Stimulated activated effector memory CD8-positive, alpha-beta T cell treated with anti-CD3 and anti-CD28 coated beads, Interleukin-12 subunit alpha, Interleukin-12 subunit beta, amount 100 ng/mL, for 72 hours (primary cell): Measurements from ENCODE around the gene NEK2.
"Not testable (repeated sequence)": the region's sequence is repeated elsewhere in the genome, so short reads cannot be mapped to it uniquely, and the experiment has no call there.

Source experiments
- ATAC-seq: fragments of 150-1000 bp; cut with Tn5 transposase; 2 replicates; pipeline ENCODE4 v1.10.0; 2021
- DNase-seq, 2 donors: peaks; one replicate each; pipeline ENCODE4 v3.0.0; 2021 to 2022; ENCODE audit warnings: low spot score in 2 of 2
- H3K27ac Mint-ChIP-seq: one replicate; pipeline ENCODE4 v1.8.0; 2022; ENCODE audit warnings: mild to moderate bottlenecking, mixed read lengths
- H3K36me3 Mint-ChIP-seq: one replicate; pipeline ENCODE4 v1.8.0; 2022; ENCODE audit warnings: mild to moderate bottlenecking, mixed read lengths
- H3K4me1 Mint-ChIP-seq: one replicate; pipeline ENCODE4 v1.8.0; 2022; ENCODE audit warnings: mixed read lengths
- H3K4me3 Mint-ChIP-seq: one replicate; pipeline ENCODE4 v1.8.0; 2022; ENCODE audit warnings: mild to moderate bottlenecking, mixed read lengths
- H3K9me3 Mint-ChIP-seq: one replicate; pipeline ENCODE4 v1.8.0; 2022; ENCODE audit warnings: mixed read lengths

Gene NEK2

DNA sequence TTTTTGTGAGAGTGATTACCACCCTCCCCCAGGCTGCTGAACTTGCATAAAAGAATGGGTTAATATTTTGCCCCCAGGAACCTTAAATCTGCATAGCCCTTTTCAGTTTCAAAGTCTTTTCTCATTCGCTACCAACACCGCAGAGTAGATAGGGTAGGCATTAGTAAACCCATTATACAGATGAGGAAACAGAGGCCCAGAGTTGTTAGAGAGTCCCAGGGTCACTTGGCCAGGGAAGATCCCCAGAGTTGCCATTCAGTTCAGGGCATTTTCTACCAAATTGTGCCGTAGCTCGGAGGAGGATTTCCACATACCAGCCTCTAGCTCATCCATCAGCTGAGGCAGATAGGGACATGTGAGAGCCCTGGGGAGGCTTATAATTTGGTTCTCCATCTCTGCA is 40.5 kb downstream of the NEK2 start:
- Mint-ChIP-seq H3K4me3 (no peak overlapping the region), H3K36me3 (no peaks in the 10 kb centered on the region), H3K9me3 (no peaks in the 10 kb centered on the region), H3K4me1 (peaks cover 12% of the 10 kb centered on the region), H3K27ac (no peak overlapping the region)
- no peak for DNase-seq
- no peak for ATAC-seq

DNA sequence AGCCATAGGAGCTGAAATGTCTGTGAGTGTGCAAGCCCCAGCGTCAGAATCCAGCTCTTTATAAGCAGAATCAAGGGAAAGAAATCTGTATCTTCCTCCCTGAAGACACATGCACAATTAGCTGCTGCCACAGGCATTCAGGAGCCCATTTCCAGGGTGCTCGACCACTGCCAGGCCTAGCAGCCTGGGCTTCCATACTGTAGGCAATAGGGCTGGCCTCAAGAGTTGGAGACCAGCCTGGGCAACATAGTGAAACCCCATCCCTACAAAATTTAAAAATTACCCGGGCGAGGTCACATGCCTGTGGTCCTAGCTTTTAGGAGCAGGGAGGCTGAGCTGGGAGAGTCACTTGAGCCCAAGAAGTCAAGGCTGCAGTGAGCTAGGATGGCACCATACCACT is 41.0 kb downstream of the NEK2 start:
- no peak overlapping the region for H3K27ac Mint-ChIP-seq
- ATAC-seq: no peak
- no peak for DNase-seq
- no peak overlapping the region for H3K4me3 Mint-ChIP-seq
- H3K4me1 Mint-ChIP-seq: peaks cover 12% of the 10 kb centered on the region
- no peaks in the 10 kb centered on the region for H3K9me3 Mint-ChIP-seq
- no peaks in the 10 kb centered on the region for H3K36me3 Mint-ChIP-seq

DNA sequence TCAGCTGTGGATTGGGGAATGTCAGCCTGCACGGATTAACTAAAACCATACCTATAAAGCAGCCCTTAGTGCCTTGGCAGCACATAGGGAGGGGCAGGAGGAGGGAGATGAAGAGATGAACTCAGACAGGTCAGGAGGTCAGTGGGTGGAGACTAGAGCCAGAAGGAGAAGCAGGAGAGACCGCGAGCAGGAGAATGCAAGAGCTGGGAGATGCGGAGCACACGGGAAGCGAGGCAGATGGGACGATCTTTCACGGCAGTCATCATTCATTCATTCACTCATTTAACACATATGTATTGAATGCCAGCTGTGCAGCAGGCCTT is 41.9 kb downstream of the NEK2 start:
- DNase-seq: no peak
- ATAC-seq: no peak
- peaks cover 12% of the 10 kb centered on the region for H3K4me1 Mint-ChIP-seq
- H3K27ac Mint-ChIP-seq: no peak overlapping the region
- H3K36me3 Mint-ChIP-seq: no peaks in the 10 kb centered on the region
- H3K4me3 Mint-ChIP-seq: no peak overlapping the region
- no peaks in the 10 kb centered on the region for H3K9me3 Mint-ChIP-seq

- ATAC-seq: no peak
- Mint-ChIP-seq H3K4me1 (peaks cover 12% of the 10 kb centered on the region), H3K27ac (no peak overlapping the region), H3K4me3 (no peak overlapping the region), H3K36me3 (no peaks in the 10 kb centered on the region), H3K9me3 (no peaks in the 10 kb centered on the region)
- no peak for DNase-seq
Observed at GRCh38 chr1:211632808-211633523, 42.5 kb downstream of the NEK2 start.

DNA sequence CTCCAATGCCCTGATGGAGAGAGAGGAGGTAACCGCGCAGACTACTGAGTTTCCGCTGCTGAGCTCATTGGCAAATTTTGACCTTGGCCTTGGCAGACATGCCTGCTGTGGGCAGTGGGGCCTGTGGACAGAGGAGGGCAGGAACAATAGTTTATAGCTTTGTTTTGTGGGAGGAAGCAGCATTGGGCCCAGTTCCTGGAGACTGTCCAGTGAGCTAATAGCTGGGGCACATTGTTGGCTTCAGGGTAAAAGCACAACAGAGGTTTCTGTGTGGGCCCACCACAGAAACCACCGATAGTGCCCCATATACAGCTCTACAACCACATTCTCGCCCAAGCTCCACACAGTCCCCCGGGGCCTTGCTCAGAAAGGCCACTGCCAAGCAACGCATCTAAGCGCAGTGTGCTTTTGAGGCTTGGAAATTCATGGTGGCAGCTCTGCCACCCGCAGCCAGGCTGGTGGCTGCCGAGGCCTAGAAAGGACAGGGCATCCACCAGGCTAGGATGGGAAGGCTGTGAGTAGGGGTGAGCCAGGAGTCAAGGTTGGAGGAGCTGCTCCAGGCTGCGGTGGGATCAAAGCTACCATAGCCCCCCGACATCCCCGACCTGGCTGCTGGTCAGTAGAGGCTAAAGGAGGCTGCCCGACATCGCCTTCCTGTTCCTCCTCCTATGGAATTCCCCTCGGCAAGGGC is 43.2 kb downstream of the NEK2 start:
- DNase-seq (no peak), ATAC-seq (no peak)
- no peaks in the 10 kb centered on the region for H3K9me3 Mint-ChIP-seq
- no peak overlapping the region for H3K27ac Mint-ChIP-seq
- no peaks in the 10 kb centered on the region for H3K36me3 Mint-ChIP-seq
- H3K4me1 Mint-ChIP-seq: peaks cover 12% of the 10 kb centered on the region
- H3K4me3 Mint-ChIP-seq: no peak overlapping the region

DNA sequence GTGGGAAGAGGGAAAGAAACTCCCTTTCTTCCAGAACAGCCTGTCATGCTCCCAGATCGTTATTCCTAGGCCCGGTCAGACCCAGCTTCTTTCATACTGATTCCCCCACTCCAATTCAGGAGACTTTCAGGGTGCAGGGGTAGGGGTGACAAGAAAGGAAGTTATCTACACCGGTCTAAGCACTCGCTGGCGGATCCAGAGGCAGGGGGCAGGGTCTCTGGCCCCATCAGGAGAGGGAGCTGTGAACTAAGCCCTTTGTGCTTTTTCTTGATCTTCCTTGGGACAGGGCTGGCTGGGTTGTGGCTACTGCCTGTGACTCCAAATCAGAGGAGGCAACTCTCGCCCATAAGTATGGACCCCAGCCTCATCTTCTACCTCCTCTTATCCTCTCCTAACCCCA is 44.3 kb downstream of the NEK2 start:
- Mint-ChIP-seq H3K36me3 (no peaks in the 10 kb centered on the region), H3K9me3 (no peaks in the 10 kb centered on the region), H3K4me1 (peaks cover 12% of the 10 kb centered on the region), H3K27ac (no peak overlapping the region), H3K4me3 (no peak overlapping the region)
- no peak for ATAC-seq
- no peak for DNase-seq

DNA sequence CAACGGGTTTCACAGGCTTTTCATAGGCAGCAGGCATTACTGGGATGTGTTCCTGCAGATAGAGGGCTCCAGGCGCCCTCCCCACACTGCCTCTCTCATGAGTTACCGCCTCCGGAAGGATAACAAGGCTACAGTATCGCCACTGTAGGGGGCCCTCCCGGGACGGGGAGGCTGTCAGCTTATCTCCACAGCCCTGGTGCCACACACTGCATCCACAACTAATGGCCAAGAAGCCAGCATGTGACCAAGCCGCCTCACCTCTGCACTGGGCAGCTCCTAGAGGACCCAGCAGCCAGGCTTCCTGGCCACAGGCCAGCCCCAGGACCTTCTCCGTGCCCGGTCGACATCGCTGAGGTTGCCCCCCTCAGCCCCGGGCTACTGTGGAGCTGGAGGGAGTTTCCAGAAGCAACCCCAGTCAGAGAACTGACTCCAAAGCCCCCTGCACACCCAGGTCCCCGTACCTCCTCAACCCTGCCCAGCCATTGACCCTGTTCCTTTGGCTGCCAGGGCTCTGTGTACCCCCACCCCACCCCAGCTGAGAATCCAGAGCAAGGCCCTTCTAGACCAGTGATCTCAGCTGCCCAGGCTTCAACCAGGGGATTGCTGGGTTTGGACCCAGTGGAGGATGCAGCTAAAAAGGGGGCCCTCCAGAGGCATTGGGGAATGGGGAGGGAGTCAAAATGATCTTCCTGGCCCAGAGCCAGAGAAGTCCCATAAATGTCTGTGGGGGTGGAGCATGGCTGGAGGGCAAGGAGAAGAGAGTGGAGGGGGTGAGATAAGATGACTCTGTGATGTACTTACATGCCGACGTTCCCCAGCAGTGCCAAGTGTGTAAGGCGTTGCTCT is 45.0 kb downstream of the NEK2 start:
- ATAC-seq: no peak
- no peak for DNase-seq
- Mint-ChIP-seq H3K27ac (no peak overlapping the region), H3K36me3 (no peaks in the 10 kb centered on the region), H3K4me1 (peaks cover 12% of the 10 kb centered on the region), H3K9me3 (no peaks in the 10 kb centered on the region), H3K4me3 (no peak overlapping the region)

GRCh38 chr1:211628417-211628816 is 47.0 kb downstream of the NEK2 start:
- H3K9me3 Mint-ChIP-seq: no peaks in the 10 kb centered on the region
- H3K4me1 Mint-ChIP-seq: peaks cover 16% of the 10 kb centered on the region
- H3K4me3 Mint-ChIP-seq: no peak overlapping the region
- ATAC-seq: no peak
- no peaks in the 10 kb centered on the region for H3K36me3 Mint-ChIP-seq
- no peak for DNase-seq
- H3K27ac Mint-ChIP-seq: no peak overlapping the region

GRCh38 chr1:211627259-211627658 is 48.2 kb downstream of the NEK2 start:
- H3K9me3 Mint-ChIP-seq: no peaks in the 10 kb centered on the region
- DNase-seq (no peak), ATAC-seq (no peak)
- no peak overlapping the region for H3K4me3 Mint-ChIP-seq
- H3K4me1 Mint-ChIP-seq: peaks cover 10% of the 10 kb centered on the region
- H3K36me3 Mint-ChIP-seq: no peaks in the 10 kb centered on the region
- H3K27ac Mint-ChIP-seq: no peak overlapping the region

DNA sequence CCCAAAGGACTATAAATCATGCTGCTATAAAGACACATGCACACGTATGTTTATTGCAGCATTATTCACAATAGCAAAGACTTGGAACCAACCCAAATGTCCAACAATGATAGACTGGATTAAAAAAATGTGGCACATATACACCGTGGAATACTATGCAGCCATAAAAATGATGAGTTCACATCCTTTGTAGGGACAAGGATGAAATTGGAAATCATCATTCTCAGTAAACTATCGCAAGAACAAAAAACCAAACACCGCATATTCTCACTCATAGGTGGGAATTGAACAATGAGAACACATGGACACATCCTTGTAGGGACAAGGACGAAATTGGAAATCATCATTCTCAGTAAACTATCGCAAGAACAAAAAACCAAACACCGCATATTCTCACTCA is 49.6 kb downstream of the NEK2 start:
- not testable (repeated sequence) for DNase-seq, H3K27ac Mint-ChIP-seq, H3K4me3 Mint-ChIP-seq, H3K9me3 Mint-ChIP-seq, H3K36me3 Mint-ChIP-seq, ATAC-seq, H3K4me1 Mint-ChIP-seq

DNA sequence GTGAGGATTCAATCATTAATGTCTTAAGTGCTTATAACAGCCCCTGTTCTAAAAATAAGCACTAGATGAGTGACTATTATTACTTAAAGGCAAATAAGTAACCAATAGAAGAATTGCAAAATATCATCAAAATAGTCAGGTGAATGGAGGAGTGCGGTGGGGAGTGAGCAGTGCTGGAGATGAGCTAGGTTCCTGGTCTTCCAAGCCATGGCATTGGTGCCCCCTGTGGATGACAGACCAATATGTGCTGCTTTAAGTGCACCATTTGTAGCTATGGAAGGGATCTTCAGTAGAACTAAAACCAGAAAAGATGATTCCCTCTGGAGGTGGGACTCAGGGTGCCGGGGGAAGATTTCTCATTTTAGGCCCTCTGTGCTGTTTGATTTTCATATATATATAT is 50.4 kb downstream of the NEK2 start:
- DNase-seq (no peak), ATAC-seq (peak; percentile 61)
- Mint-ChIP-seq H3K4me1 (peaks cover 5% of the 10 kb centered on the region), H3K36me3 (no peaks in the 10 kb centered on the region), H3K9me3 (no peaks in the 10 kb centered on the region), H3K27ac (no peak overlapping the region), H3K4me3 (no peak overlapping the region)

- Mint-ChIP-seq H3K4me3 (no peak overlapping the region), H3K9me3 (no peaks in the 10 kb centered on the region), H3K27ac (peak overlapping the region; percentile 3), H3K4me1 (peaks cover 5% of the 10 kb centered on the region), H3K36me3 (no peaks in the 10 kb centered on the region)
- DNase-seq: no peak
- peak; percentile 48 for ATAC-seq
Observed at GRCh38 chr1:211623515-211623914, 51.9 kb downstream of the NEK2 start.

DNA sequence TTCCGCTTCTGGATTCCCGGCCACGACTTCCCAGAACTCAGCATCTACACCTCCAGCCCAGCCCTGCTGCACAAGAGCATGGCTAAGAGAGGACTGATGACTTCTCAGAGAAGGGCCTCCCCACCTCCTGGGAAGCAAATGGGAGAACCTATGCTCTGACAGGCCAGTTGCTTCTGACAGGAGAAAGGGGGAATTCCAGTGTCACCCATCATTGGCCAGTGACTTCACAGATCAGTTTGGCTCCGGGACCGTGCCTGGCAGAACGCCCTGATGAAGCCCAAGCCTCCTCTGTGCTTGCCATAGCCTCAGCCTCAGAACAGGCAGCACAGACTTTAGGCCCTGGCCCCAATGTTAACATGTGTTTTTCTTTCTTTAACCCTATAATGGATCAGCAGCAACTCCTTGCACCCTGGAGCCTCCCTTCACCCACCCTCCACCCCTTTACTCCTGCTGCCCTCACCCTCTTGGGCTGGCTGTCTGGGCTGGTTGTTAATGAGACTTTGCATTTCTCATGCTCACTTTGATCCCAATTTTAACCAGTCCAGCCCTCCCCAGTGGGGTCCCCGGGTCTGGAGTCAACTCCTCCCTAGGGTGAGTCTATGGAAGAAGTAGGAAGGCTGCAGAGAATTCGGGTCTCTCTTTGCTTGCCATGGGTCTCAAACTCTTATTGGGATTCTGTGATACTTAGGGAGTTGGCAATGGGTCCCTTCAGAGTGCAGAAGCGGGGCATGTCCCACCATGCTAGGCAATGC is 53.8 kb downstream of the NEK2 start:
- H3K27ac Mint-ChIP-seq: no peak overlapping the region
- DNase-seq (no peak), ATAC-seq (no peak)
- no peaks in the 10 kb centered on the region for H3K36me3 Mint-ChIP-seq
- peaks cover 5% of the 10 kb centered on the region for H3K4me1 Mint-ChIP-seq
- no peaks in the 10 kb centered on the region for H3K9me3 Mint-ChIP-seq
- H3K4me3 Mint-ChIP-seq: no peak overlapping the region

GRCh38 chr1:211620097-211620496 is 55.3 kb downstream of the NEK2 start:
- Mint-ChIP-seq H3K36me3 (no peaks in the 10 kb centered on the region), H3K9me3 (no peaks in the 10 kb centered on the region), H3K4me1 (peaks cover 5% of the 10 kb centered on the region), H3K4me3 (no peak overlapping the region), H3K27ac (no peak overlapping the region)
- no peak for ATAC-seq
- no peak for DNase-seq
